Measurements from ENCODE around the gene TCF4. TPM values are rescaled to one million over a fixed set of nuclear protein-coding genes. Genes with fewer than 3 reads are reported as not detected.

Gene TCF4
- total RNA-seq, 4 donors from 2014 or later, result 30.3 to 51.1 (median 40.1) TPM

- intact Hi-C loops (cut with DNase I; ENCODE audit: low total_unique reads), result no loop called here
- in situ Hi-C loops (cut with MboI; ENCODE audit: low pct_ligation_motif_present in 1 of 4, low pct_unique_long_range_greater_than_20kb in 1 of 4, low sequenced_read_pairs in 3 of 4), result no loop called here
- peaks cover 7% of the 10 kb centered on the region for H3K27me3 ChIP-seq
- no peak for DNase-seq
- H3K4me3 ChIP-seq, result no peak overlapping the region
- TF ChIP-seq EP300 (IDR thresholded peaks at IDR 0.05; ENCODE audit: low read depth), result no peak
- no peak for TF ChIP-seq POLR2AphosphoS5 (IDR thresholded peaks at IDR 0.05)
- no peak for TF ChIP-seq CTCF (IDR thresholded peaks at IDR 0.05)
- no peak for TF ChIP-seq POLR2A (IDR thresholded peaks at IDR 0.05)
- 43 to 45% methylated on average over 4 of the region's 4 CpGs for WGBS, 2 donors (ENCODE audit: low coverage in 1 of 2)
- H3K9me3 ChIP-seq, result no peaks in the 10 kb centered on the region
- H3K36me3 ChIP-seq, result no peaks in the 10 kb centered on the region
- peak overlapping the region in 1 of 4 donors; percentile 7 for H3K27ac ChIP-seq
- H3K4me1 ChIP-seq, result peaks cover 0 to 47% (median 2%) of the 10 kb centered on the region in 4 donors
Observed at GRCh38 chr18:55316486-55317184, 271.4 kb downstream of the TCF4 start.

GRCh38 chr18:55314615-55315237 is 273.3 kb downstream of the TCF4 start:
- in situ Hi-C loops (cut with MboI; ENCODE audit: low pct_ligation_motif_present in 1 of 4, low pct_unique_long_range_greater_than_20kb in 1 of 4, low sequenced_read_pairs in 3 of 4), result no loop called here
- H3K4me1 ChIP-seq, result peaks cover 0 to 47% (median 2%) of the 10 kb centered on the region in 4 donors
- no peaks in the 10 kb centered on the region for H3K9me3 ChIP-seq
- no peaks in the 10 kb centered on the region for H3K36me3 ChIP-seq
- H3K4me3 ChIP-seq, result no peak overlapping the region
- TF ChIP-seq EP300 (IDR thresholded peaks at IDR 0.05; ENCODE audit: low read depth) (no peak), POLR2A (IDR thresholded peaks at IDR 0.05) (no peak), CTCF (IDR thresholded peaks at IDR 0.05) (no peak), POLR2AphosphoS5 (IDR thresholded peaks at IDR 0.05) (no peak)
- intact Hi-C loops (cut with DNase I; ENCODE audit: low total_unique reads), result no loop called here
- H3K27ac ChIP-seq, result no peak overlapping the region
- no peaks in the 10 kb centered on the region for H3K27me3 ChIP-seq
- no peak for DNase-seq

GRCh38 chr18:55314031-55314430 is 274.0 kb downstream of the TCF4 start:
- Histone ChIP-seq H3K4me3 (no peak overlapping the region), H3K27me3 (no peaks in the 10 kb centered on the region), H3K27ac (no peak overlapping the region), H3K36me3 (no peaks in the 10 kb centered on the region), H3K4me1 (peaks cover 0 to 44% (median 3%) of the 10 kb centered on the region in 4 donors), H3K9me3 (no peaks in the 10 kb centered on the region)
- in situ Hi-C loops (cut with MboI; ENCODE audit: low pct_ligation_motif_present in 1 of 4, low pct_unique_long_range_greater_than_20kb in 1 of 4, low sequenced_read_pairs in 3 of 4), result no loop called here
- 57 to 60% methylated on average over 1 of the region's 1 CpG for WGBS, 2 donors (ENCODE audit: low coverage in 1 of 2)
- intact Hi-C loops (cut with DNase I; ENCODE audit: low total_unique reads), result no loop called here
- no peak for DNase-seq
- TF ChIP-seq POLR2A (IDR thresholded peaks at IDR 0.05), result no peak
- no peak for TF ChIP-seq CTCF (IDR thresholded peaks at IDR 0.05)
- no peak for TF ChIP-seq POLR2AphosphoS5 (IDR thresholded peaks at IDR 0.05)
- TF ChIP-seq EP300 (IDR thresholded peaks at IDR 0.05; ENCODE audit: low read depth), result no peak

GRCh38 chr18:55310863-55311262 is 277.1 kb downstream of the TCF4 start:
- 53 to 54% methylated on average over 2 of the region's 2 CpGs for WGBS, 2 donors (ENCODE audit: low coverage in 1 of 2)
- in situ Hi-C loops (cut with MboI; ENCODE audit: low pct_ligation_motif_present in 1 of 4, low pct_unique_long_range_greater_than_20kb in 1 of 4, low sequenced_read_pairs in 3 of 4) (no loop called here), intact Hi-C loops (cut with DNase I; ENCODE audit: low total_unique reads) (no loop called here)
- no peaks in the 10 kb centered on the region for H3K36me3 ChIP-seq
- no peaks in the 10 kb centered on the region for H3K27me3 ChIP-seq
- H3K9me3 ChIP-seq, result no peaks in the 10 kb centered on the region
- H3K27ac ChIP-seq, result no peak overlapping the region
- no peak for TF ChIP-seq EP300 (IDR thresholded peaks at IDR 0.05; ENCODE audit: low read depth)
- TF ChIP-seq POLR2AphosphoS5 (IDR thresholded peaks at IDR 0.05), result no peak
- H3K4me1 ChIP-seq, result peaks cover 0 to 13% (median 2%) of the 10 kb centered on the region in 4 donors
- DNase-seq, result no peak
- no peak overlapping the region for H3K4me3 ChIP-seq
